EL (cell line): ENCODE measurements around the gene PRR35.

Source experiments
- DNase-seq: peaks from one replicate; pipeline ENCODE4 v3.0.0-alpha.2; 2016

Gene PRR35

GRCh38 chr16:565419-566330 lies 5.5 kb downstream of the PRR35 start:
- no peak for DNase-seq

- peak; percentile 58 for DNase-seq
Measured at GRCh38 chr16:566475-567372, 6.5 kb downstream of the PRR35 start, which contains the start of gene NHLRC4. NHLRC4 (plus strand) TSS chr16:567005; CDS start chr16:568048, 1,043 bp downstream.

GRCh38 chr16:567373-568256 lies 7.4 kb downstream of the PRR35 start:
- DNase-seq = no peak

- DNase-seq = no peak
Measured at GRCh38 chr16:568401-569258, 8.4 kb downstream of the PRR35 start.

GRCh38 chr16:569445-570254 lies 9.5 kb downstream of the PRR35 start, which contains the start of gene PIGQ:
PIGQ (plus strand) TSS chr16:569968; CDS start chr16:574075, 4,107 bp downstream.
- peak; percentile 68 for DNase-seq

GRCh38 chr16:572865-573650 lies 12.9 kb downstream of the PRR35 start:
- no peak for DNase-seq

- DNase-seq = no peak
Measured at GRCh38 chr16:574021-574760, 14.0 kb downstream of the PRR35 start.

GRCh38 chr16:575354-576196 lies 15.4 kb downstream of the PRR35 start:
- no peak for DNase-seq

- no peak for DNase-seq
Measured at GRCh38 chr16:576197-576822, 16.1 kb downstream of the PRR35 start.

- no peak for DNase-seq
Measured at GRCh38 chr16:576823-577201, 16.6 kb downstream of the PRR35 start.

- DNase-seq = no peak
Measured at GRCh38 chr16:577796-578195, 17.6 kb downstream of the PRR35 start.

GRCh38 chr16:578232-578869 lies 18.2 kb downstream of the PRR35 start:
- DNase-seq = no peak

- DNase-seq = no peak
Measured at GRCh38 chr16:578870-579405, 18.7 kb downstream of the PRR35 start.

- DNase-seq = no peak
Measured at GRCh38 chr16:580141-580945, 20.1 kb downstream of the PRR35 start.

- DNase-seq = no peak
Measured at GRCh38 chr16:580946-581498, 20.8 kb downstream of the PRR35 start.
